ENCODE results near the gene ZNF197.

The ZNF197 gene

DNA sequence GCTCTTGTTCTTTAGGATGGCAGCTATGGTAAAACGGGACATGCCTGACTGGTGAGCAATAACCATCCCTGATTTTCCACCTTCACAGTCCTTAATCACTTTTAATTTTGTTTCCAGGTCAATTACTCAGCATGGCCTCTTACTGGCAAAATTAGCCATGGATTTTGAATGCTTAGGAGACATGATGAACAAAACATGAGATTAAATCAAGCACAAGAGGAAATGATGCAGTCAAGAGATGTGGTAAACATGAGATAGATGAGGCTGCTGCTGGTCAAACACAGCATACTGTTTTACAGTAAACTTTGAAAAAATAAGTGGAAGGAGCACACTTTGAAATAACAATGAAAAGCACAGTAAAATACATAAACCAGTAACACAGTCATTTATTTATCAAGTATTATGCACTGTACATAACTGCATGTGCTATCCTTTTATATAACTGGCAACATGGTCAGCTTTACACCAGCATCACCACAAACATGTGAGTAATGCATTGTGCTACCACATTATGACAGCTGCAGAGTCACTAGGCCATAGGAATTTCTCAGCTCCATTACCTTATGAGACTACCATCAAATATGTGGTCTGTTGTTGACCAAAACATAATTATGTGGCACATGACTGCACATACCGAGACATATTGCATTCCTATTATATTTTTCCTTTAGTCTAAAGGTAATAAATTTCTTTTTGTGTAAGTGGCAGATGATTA, 57.5 kb downstream of the ZNF197 start:
- peaks cover 51% of the 10 kb centered on the region for H3K9me3 Mint-ChIP-seq
- H3K4me3 Mint-ChIP-seq: no peak overlapping the region
- peaks cover 20% of the 10 kb centered on the region for H3K27me3 Mint-ChIP-seq
- peaks cover 58% of the 10 kb centered on the region for H3K36me3 Mint-ChIP-seq (ENCODE audit: low read depth)
- no peak for DNase-seq
- H3K4me1 Mint-ChIP-seq (ENCODE audit: low read depth): peaks cover 12% of the 10 kb centered on the region
- H3K27ac Mint-ChIP-seq: no peak overlapping the region

DNA sequence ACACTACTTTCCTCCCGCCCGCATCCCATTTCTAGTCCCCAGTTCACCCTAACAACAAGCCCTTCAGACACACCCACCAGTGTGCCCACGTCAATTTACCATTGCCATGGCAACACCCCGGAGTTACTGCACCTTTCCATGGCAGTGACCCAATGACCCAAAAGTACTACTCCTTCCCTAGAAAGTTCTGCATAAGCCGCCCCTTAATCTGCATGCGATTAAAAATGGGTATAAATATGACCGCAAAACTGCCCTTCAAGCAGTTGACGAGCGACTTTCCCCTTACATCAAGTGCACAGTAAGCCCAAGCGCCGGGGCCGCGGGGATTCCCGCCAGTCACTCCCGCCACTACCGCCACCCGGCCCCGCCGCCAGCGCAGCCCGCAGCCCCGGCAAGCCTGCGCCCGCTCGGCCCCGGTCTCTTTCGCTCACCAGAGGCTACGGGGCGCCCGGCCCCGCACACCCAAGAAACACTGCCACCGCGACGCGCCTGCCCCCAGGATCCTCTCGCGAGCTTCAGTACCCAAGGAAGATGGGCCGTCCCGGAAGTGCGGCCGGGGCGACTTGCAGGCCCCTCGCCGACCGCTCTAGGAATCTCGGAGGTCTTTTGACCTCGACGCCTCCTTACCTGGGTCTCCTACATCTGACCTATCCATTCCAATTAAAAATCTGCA, 60.4 kb downstream of the ZNF197 start:
- Mint-ChIP-seq H3K4me3 (peak overlapping the region; percentile 76), H3K27me3 (peaks cover 36% of the 10 kb centered on the region), H3K9me3 (peaks cover 56% of the 10 kb centered on the region), H3K4me1 (ENCODE audit: low read depth) (peaks cover 12% of the 10 kb centered on the region), H3K36me3 (ENCODE audit: low read depth) (peaks cover 58% of the 10 kb centered on the region), H3K27ac (peak overlapping the region; percentile 63)
- peak; percentile 75 for DNase-seq

GRCh38 chr3:44687898-44688297, 63.1 kb downstream of the ZNF197 start:
- DNase-seq: no peak
- H3K4me3 Mint-ChIP-seq: no peak overlapping the region
- peaks cover 51% of the 10 kb centered on the region for H3K9me3 Mint-ChIP-seq
- peaks cover 61% of the 10 kb centered on the region for H3K27me3 Mint-ChIP-seq
- H3K27ac Mint-ChIP-seq: no peak overlapping the region
- peaks cover 12% of the 10 kb centered on the region for H3K4me1 Mint-ChIP-seq (ENCODE audit: low read depth)
- peaks cover 39% of the 10 kb centered on the region for H3K36me3 Mint-ChIP-seq (ENCODE audit: low read depth)

Data from activated T-cell treated with anti-CD3 and anti-CD28 coated beads, Interleukin-2, amount 50 U/mL, for 24 hours (primary cell).